ENCODE measurements around the gene FAM167B.
A peak's percentile ranks its signal among the peaks of the same experiment; 100 is the strongest.

The FAM167B gene

DNA sequence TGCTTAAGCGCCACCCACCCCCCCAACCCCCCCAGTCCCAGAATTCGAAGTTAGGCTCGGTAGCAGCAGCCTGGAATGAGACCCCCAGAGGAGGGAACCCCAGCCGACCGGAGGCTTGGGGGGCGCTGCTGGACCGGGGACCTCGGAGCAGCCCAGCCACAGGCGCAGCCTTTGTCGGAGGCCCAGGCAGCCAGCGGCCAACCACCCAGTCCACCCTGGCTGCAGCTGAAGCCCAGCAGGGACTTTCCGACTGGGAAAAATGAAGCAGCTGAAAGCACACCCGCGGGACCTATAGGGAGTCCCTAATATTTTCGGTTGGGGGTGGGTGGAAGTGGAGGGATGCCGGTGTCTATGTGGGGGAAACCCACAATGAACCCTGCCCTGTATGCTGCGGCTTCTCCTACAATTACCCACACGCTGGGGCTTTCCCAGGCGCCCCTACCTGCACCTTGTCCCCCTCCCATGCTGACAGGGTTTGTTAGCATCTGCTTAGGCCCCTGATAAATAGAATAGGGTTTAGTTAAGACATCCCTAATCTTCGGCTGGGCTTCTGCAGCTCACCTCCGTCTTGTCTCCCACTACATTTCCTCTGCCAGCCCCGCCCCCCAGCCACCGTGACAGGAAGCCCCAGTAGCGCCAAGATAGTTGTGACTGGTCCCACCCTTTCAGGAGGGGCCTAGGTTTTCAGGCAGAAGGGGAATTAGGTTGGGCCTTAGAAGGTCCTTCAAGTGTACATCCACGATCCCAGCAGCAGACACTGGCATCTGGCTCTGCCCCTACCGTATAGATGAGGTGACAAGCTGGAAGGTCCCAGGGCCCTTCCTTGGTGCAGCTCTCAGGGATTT is 45.8 kb upstream of the FAM167B start:
- peak; percentile 61 to 64 for DNase-seq (ENCODE audit: low read depth in 2 of 2)
- H3K4me3 ChIP-seq (replicated peaks in 1 of 2; ENCODE audit: low read depth in 2 of 2, low read length in 2 of 2) = peak overlapping the region; percentile 69 to 77
- TF ChIP-seq, protein P1, sequence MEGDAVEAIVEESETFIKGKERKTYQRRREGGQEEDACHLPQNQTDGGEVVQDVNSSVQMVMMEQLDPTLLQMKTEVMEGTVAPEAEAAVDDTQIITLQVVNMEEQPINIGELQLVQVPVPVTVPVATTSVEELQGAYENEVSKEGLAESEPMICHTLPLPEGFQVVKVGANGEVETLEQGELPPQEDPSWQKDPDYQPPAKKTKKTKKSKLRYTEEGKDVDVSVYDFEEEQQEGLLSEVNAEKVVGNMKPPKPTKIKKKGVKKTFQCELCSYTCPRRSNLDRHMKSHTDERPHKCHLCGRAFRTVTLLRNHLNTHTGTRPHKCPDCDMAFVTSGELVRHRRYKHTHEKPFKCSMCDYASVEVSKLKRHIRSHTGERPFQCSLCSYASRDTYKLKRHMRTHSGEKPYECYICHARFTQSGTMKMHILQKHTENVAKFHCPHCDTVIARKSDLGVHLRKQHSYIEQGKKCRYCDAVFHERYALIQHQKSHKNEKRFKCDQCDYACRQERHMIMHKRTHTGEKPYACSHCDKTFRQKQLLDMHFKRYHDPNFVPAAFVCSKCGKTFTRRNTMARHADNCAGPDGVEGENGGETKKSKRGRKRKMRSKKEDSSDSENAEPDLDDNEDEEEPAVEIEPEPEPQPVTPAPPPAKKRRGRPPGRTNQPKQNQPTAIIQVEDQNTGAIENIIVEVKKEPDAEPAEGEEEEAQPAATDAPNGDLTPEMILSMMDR (IDR thresholded peaks at IDR 0.05; ENCODE audit: low read depth, low read length) = no peak

- no peak for DNase-seq (ENCODE audit: low read depth in 2 of 2)
- TF ChIP-seq, protein P1 (IDR thresholded peaks at IDR 0.05; ENCODE audit: low read depth, low read length) = no peak
- H3K4me3 ChIP-seq (replicated peaks in 1 of 2; ENCODE audit: low read depth in 2 of 2, low read length in 2 of 2) = peak overlapping the region; percentile 75 to 79
These were observed 42.1 kb upstream of the FAM167B start for GRCh38 chr1:32204943-32205361.

DNA sequence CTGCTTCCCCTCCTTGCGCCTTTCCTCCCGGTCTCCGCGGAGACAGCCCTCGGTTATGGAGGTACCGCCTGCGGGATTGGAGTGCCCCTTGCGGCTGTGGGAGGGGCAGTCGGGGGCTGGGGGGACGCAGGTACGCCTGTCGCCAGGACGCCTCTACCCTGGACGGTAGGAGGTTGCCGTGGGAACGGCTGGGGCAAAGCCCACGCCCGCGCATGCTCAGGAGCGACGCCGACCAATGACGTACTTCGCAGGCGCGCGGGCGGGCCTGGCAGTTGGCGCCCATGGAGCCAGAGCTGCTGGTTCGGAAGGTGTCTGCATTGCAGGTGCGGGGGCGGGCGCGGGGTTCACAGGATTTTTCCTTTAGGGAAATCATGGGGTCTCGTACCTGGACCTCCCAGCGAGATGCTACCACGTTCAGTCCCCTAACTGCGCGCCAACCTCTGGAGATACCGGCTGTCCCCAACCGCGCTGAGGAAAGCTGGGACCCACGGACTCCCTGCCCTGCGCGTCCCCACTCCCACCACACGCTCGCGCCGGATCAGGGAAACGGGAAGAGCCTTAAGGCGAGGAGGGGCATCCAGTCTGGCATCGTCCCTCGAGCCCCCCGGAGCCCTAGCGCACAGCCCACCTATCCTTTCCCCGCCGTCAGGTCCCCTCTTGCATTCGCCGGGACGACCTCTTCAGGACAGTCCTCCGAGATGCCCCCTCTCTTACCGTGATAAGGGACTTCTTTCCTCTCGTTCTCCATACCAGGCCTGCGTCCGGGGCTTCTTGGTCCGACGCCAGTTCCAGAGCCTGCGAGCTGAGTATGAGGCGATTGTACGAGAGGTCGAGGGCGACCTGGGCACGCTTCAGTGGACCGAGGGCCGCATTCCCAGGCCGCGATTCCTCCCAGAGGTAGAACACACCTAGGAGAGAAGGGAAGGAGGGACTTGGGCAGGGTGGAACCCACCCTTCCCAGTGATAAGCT is 41.3 kb upstream of the FAM167B start, which contains the start of gene IQCC:
TSS of gene IQCC (plus strand) at position 271 of the 970 bp plus-strand sequence. CDS start at position 282, 11 bp downstream.
- TF ChIP-seq, protein P1 (IDR thresholded peaks at IDR 0.05; ENCODE audit: low read depth, low read length) = no peak
- DNase-seq (ENCODE audit: low read depth in 2 of 2) = peak; percentile 77 to 84
- peak within 1 kb of the TSS; percentile 75 to 79 for H3K4me3 ChIP-seq (replicated peaks in 1 of 2; ENCODE audit: low read depth in 2 of 2, low read length in 2 of 2)

DNA sequence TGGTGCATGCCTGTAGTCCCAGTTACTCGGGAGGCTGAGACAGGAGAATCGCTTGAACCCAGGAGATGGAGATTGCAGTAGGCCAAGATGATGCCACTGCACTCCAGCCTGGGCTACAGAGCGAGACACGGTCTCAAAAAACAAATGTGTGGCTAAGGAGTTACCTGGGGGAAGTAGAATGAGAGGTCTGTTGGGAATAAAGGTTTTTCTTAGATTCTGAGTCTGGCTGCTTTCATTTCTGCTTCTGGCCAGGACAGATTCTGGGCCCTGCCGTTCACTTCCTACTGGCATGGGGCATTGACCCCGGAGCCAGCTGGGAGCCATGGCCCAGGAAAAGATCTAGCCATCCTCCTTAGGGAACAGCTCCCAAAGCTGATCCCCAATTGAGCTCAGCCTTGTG is 38.6 kb upstream of the FAM167B start:
- TF ChIP-seq, protein P1 (IDR thresholded peaks at IDR 0.05; ENCODE audit: low read depth, low read length) = no peak
- DNase-seq (ENCODE audit: low read depth in 2 of 2) = no peak
- no peak overlapping the region for H3K4me3 ChIP-seq (replicated peaks in 1 of 2; ENCODE audit: low read depth in 2 of 2, low read length in 2 of 2)

DNA sequence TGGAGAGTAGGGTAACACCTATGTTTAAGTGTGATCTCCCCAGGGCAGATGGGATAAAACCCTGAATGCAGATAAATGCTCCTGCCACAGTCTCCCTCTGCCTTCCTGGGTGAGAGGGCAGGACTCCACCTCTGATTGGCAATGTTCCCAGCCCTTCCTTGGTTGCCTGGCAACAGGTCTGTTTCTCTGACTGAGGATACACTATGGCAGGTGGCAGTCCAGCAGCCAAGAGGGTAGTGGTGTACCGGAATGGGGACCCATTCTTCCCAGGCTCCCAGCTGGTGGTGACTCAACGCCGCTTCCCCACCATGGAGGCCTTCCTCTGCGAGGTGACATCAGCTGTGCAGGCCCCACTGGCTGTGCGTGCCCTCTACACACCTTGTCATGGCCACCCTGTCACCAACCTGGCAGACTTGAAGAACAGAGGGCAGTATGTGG is 38.1 kb upstream of the FAM167B start, which contains the start of gene DCDC2B:
TSS of gene DCDC2B (plus strand) at position 199 of the 438 bp plus-strand sequence. CDS start at position 204, 5 bp downstream.
- TF ChIP-seq, protein P1 (IDR thresholded peaks at IDR 0.05; ENCODE audit: low read depth, low read length) = no peak
- H3K4me3 ChIP-seq (replicated peaks in 1 of 2; ENCODE audit: low read depth in 2 of 2, low read length in 2 of 2) = no peak within 1 kb of the TSS
- DNase-seq (ENCODE audit: low read depth in 2 of 2) = peak; percentile 60 to 61
